HG03103 (cell line): ENCODE measurements around the gene GLO1.

ENCODE experiments used
- ATAC-seq: cut with Tn5 transposase; IDR thresholded peaks from one replicate; pipeline ENCODE4 v1.9.1; 2021; ENCODE audit warnings: low read depth; ENCODE audit not compliant: unreplicated experiment

Gene GLO1

DNA sequence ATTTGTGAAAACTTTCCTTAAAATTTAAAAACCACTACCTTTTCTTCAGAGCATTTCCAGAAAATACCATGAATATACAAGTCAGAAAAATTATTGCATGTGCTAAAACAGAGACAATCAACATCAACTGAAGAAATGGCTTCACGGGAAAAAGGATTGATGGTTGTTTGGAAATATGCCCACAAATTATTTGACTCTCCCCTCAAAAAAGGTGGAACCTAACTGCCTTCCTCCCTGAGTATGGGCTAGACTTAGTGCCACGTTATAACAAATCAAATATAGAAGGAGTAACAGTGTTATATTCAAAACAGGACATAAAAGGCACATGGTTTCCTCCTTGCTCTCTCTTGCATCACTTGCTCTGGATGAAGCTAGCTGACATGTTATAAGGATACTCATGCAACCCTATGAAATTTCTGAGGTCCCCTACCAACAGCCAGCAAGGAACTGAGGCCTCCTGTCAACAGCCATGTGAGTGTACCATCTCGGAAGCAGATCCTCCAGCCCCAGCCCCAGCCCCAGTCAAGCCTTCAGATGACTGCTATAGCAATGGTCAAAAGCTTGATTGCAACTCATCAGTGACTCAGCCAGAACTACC, 71.7 kb downstream of the GLO1 start:
- ATAC-seq = no peak
